ENCODE results near the gene DDX10. TPM values are rescaled to one million over a fixed set of nuclear protein-coding genes. Genes with fewer than 3 reads are reported as not detected.

Gene DDX10
- total and polyA plus RNA-seq, 9 of the 15 experiments (the other 6 are each of a cell fraction or from before 2014, with no cell fraction given) = 33.9 to 94.6 (median 50.7) TPM

GRCh38 chr11:108947654-108948570 is 283.0 kb downstream of the DDX10 start (continued):
- TF ChIP-seq, protein P1, sequence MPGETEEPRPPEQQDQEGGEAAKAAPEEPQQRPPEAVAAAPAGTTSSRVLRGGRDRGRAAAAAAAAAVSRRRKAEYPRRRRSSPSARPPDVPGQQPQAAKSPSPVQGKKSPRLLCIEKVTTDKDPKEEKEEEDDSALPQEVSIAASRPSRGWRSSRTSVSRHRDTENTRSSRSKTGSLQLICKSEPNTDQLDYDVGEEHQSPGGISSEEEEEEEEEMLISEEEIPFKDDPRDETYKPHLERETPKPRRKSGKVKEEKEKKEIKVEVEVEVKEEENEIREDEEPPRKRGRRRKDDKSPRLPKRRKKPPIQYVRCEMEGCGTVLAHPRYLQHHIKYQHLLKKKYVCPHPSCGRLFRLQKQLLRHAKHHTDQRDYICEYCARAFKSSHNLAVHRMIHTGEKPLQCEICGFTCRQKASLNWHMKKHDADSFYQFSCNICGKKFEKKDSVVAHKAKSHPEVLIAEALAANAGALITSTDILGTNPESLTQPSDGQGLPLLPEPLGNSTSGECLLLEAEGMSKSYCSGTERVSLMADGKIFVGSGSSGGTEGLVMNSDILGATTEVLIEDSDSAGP (CRISPR knock-in tag; IDR thresholded peaks at IDR 0.05) = no peak
- TF ChIP-seq SREBF1 (IDR thresholded peaks at IDR 0.05; ENCODE audit: borderline replicate concordance, low read depth, low read length) = no peak
- TF ChIP-seq CHD4 (IDR thresholded peaks at IDR 0.05; ENCODE audit: insufficient read depth, insufficient replicate concordance, low read depth, low read length, poor library complexity, severe bottlenecking) = no peak
- no peak for TF ChIP-seq FOXP4 (CRISPR knock-in tag; IDR thresholded peaks at IDR 0.05; ENCODE audit: borderline replicate concordance)
- no peak for TF ChIP-seq HDAC6 (IDR thresholded peaks at IDR 0.05; ENCODE audit: low read depth, low read length)
- no peak for TF ChIP-seq ADNP (tag; IDR thresholded peaks at IDR 0.05)
- TF ChIP-seq MBD2 (IDR thresholded peaks at IDR 0.05; ENCODE audit: borderline replicate concordance, low read depth) = no peak
- TF ChIP-seq POLR2H (tag; IDR thresholded peaks at IDR 0.05; ENCODE audit: low read depth) = no peak
- 0 out of 2 replicates have a peak, but pooled peaks have one; percentile 30 for TF ChIP-seq ZEB2 (IDR thresholded peaks at IDR 0.05)
- no peak for TF ChIP-seq ZNF280A (IDR thresholded peaks at IDR 0.05; ENCODE audit: low read depth, partially characterized antibody)
- TF ChIP-seq TCF7 (IDR thresholded peaks at IDR 0.05; ENCODE audit: borderline replicate concordance) = no peak
- no peak for TF ChIP-seq KDM4B (IDR thresholded peaks at IDR 0.05; ENCODE audit: borderline replicate concordance in 2 of 2, low read depth in 1 of 2)
- TF ChIP-seq, protein P2, sequence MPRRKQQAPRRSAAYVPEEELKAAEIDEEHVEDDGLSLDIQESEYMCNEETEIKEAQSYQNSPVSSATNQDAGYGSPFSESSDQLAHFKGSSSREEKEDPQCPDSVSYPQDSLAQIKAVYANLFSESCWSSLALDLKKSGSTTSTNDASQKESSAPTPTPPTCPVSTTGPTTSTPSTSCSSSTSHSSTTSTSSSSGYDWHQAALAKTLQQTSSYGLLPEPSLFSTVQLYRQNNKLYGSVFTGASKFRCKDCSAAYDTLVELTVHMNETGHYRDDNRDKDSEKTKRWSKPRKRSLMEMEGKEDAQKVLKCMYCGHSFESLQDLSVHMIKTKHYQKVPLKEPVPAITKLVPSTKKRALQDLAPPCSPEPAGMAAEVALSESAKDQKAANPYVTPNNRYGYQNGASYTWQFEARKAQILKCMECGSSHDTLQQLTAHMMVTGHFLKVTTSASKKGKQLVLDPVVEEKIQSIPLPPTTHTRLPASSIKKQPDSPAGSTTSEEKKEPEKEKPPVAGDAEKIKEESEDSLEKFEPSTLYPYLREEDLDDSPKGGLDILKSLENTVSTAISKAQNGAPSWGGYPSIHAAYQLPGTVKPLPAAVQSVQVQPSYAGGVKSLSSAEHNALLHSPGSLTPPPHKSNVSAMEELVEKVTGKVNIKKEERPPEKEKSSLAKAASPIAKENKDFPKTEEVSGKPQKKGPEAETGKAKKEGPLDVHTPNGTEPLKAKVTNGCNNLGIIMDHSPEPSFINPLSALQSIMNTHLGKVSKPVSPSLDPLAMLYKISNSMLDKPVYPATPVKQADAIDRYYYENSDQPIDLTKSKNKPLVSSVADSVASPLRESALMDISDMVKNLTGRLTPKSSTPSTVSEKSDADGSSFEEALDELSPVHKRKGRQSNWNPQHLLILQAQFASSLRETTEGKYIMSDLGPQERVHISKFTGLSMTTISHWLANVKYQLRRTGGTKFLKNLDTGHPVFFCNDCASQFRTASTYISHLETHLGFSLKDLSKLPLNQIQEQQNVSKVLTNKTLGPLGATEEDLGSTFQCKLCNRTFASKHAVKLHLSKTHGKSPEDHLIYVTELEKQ (CRISPR knock-in tag; IDR thresholded peaks at IDR 0.05) = no peak
- no peak for TF ChIP-seq PHB (CRISPR knock-in tag; IDR thresholded peaks at IDR 0.05)
- no peak for TF ChIP-seq RFX5 (IDR thresholded peaks at IDR 0.05; ENCODE audit: low read depth, low read length)
- no peak for TF ChIP-seq SAFB (IDR thresholded peaks at IDR 0.05; ENCODE audit: borderline replicate concordance, low read depth, low read length)
- no peak for TF ChIP-seq RAD51 (IDR thresholded peaks at IDR 0.05; ENCODE audit: borderline replicate concordance, low read depth)
- TF ChIP-seq E2F3 (CRISPR knock-in tag; IDR thresholded peaks at IDR 0.05) = no peak
